ENCODE measurements around the gene DECR2.

DNA sequence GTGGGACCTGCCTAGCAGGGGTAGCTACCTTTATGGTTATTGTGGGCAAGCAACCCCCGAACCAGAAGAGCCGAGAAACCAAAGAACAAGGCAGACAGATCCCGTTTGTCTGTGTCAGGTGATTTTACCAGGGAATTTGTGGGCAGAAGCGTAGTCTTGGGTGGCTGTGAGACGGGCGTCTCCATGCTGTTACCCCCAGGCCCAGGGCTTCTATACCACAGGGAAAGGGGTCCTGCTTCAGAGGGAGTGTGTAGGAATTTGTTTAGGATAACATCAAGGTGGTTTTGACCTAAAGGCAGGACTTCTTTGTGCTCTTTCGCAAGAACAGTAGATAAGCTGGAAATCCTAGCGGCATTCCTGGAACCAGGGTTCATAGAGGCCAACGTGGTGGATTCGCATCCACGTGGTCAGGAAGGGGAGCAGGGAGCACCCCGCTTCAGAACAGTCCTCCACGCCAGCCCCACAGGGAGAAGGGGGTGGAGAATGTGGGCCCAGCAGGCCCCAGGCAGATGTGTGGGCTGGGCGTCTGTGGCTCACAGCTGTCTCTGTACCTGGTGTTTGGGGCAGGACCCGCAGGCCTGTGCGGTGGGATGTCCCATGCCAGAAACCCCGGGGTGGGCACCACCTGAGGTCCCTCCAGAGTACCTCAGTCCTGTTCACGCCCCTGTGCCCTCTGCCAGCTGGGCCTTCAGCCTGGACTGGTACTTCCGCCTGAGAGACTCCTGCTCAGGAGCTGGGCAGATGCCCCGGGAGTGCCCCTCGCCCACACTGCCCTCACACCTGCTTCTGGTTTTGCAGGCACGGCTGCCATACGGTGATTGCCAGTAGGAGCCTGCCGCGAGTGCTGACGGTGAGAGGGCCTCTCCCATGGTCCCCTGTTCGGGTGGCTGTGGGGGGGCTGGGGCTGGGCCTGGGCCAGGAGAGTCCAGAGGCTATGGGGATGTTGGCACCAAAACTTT, 4.1 kb downstream of the DECR2 start:
- TF ChIP-seq, protein P1, sequence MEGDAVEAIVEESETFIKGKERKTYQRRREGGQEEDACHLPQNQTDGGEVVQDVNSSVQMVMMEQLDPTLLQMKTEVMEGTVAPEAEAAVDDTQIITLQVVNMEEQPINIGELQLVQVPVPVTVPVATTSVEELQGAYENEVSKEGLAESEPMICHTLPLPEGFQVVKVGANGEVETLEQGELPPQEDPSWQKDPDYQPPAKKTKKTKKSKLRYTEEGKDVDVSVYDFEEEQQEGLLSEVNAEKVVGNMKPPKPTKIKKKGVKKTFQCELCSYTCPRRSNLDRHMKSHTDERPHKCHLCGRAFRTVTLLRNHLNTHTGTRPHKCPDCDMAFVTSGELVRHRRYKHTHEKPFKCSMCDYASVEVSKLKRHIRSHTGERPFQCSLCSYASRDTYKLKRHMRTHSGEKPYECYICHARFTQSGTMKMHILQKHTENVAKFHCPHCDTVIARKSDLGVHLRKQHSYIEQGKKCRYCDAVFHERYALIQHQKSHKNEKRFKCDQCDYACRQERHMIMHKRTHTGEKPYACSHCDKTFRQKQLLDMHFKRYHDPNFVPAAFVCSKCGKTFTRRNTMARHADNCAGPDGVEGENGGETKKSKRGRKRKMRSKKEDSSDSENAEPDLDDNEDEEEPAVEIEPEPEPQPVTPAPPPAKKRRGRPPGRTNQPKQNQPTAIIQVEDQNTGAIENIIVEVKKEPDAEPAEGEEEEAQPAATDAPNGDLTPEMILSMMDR (IDR thresholded peaks at IDR 0.05), result no peak
- no peak for TF ChIP-seq POLR2A (IDR thresholded peaks at IDR 0.05)

Data from uterus (tissue), 2 donors.